SJSA1 (cell line): Measurements from ENCODE around the gene RHOT2. TPM values are rescaled to one million over a fixed set of nuclear protein-coding genes. Genes with fewer than 3 reads are reported as not detected.

Experiments
- DNase-seq, 2 experiments: peaks; one replicate each; pipeline ENCODE4 v3.0.0-alpha.2; 2015 to 2020; ENCODE audit warnings: low spot score in 2 of 2, low read depth in 1 of 2
- H3K27ac ChIP-seq: fragments of 250-450 bp; sonication (Bioruptor Pico); 2 replicates; pipeline ENCODE4 v1.5.1; 2020; ENCODE audit warnings: mild to moderate bottlenecking, moderate library complexity
- H3K27me3 ChIP-seq: fragments of 250-450 bp; sonication (Bioruptor Pico); replicated peaks from 2 replicates; pipeline ENCODE4 v1.5.1; 2020; ENCODE audit warnings: mild to moderate bottlenecking, moderate library complexity
- H3K36me3 ChIP-seq: fragments of 250-450 bp; sonication (Bioruptor Pico); 2 replicates; pipeline ENCODE4 v1.5.1; 2020; ENCODE audit warnings: mild to moderate bottlenecking
- H3K4me1 ChIP-seq: fragments of 250-450 bp; sonication (Bioruptor Pico); replicated peaks from 2 replicates; pipeline ENCODE4 v1.6.1; 2021; ENCODE audit warnings: mild to moderate bottlenecking
- H3K4me3 ChIP-seq: fragments of 250-450 bp; sonication (Bioruptor Pico); 2 replicates; pipeline ENCODE4 v1.5.1; 2020; ENCODE audit warnings: mild to moderate bottlenecking
- H3K9me3 ChIP-seq: fragments of 250-450 bp; sonication (Bioruptor Pico); replicated peaks from 2 replicates; pipeline ENCODE4 v1.5.1; 2020; ENCODE audit warnings: mild to moderate bottlenecking
- total RNA-seq: library from RNA; depleted of rRNA; stranded (reverse); fragments of >200 nt; shearing (Covaris generic); gene quantifications from 2 replicates; pipeline ENCODE4 v1.2.3, GENCODE V29; 2014

RHOT2 gene
- total RNA-seq, 1 experiment from 2014 or later: 51.2 TPM

- H3K36me3 ChIP-seq: peaks cover 44% of the 10 kb centered on the region
- no peak within 1 kb of the TSS for H3K27ac ChIP-seq
- no peak within 1 kb of the TSS for H3K4me3 ChIP-seq
- H3K9me3 ChIP-seq: peaks cover 3% of the 10 kb centered on the region
- H3K27me3 ChIP-seq: no peaks in the 10 kb centered on the region
- DNase-seq: no peak
- peaks cover 14% of the 10 kb centered on the region for H3K4me1 ChIP-seq
These were observed 7.3 kb downstream of the RHOT2 start, which contains the start of gene RHBDL1 for GRCh38 chr16:674968-675883. RHBDL1 (plus strand) TSS chr16:675671; CDS start chr16:675791, 120 bp downstream.

- H3K27me3 ChIP-seq: no peaks in the 10 kb centered on the region
- no peak for DNase-seq
- H3K9me3 ChIP-seq: peaks cover 5% of the 10 kb centered on the region
- no peak overlapping the region for H3K27ac ChIP-seq
- H3K4me3 ChIP-seq: no peak overlapping the region
- peaks cover 43% of the 10 kb centered on the region for H3K36me3 ChIP-seq
- peaks cover 19% of the 10 kb centered on the region for H3K4me1 ChIP-seq
These were observed 8.1 kb downstream of the RHOT2 start for GRCh38 chr16:675884-676564.

- peaks cover 24% of the 10 kb centered on the region for H3K4me1 ChIP-seq
- DNase-seq: no peak
- H3K27me3 ChIP-seq: no peaks in the 10 kb centered on the region
- no peak overlapping the region for H3K4me3 ChIP-seq
- H3K36me3 ChIP-seq: peaks cover 43% of the 10 kb centered on the region
- H3K27ac ChIP-seq: no peak overlapping the region
- H3K9me3 ChIP-seq: peaks cover 5% of the 10 kb centered on the region
These were observed 8.6 kb downstream of the RHOT2 start for GRCh38 chr16:676565-676902.

- Histone ChIP-seq H3K4me3 (no peak overlapping the region), H3K27ac (no peak overlapping the region), H3K9me3 (peaks cover 5% of the 10 kb centered on the region), H3K36me3 (peaks cover 43% of the 10 kb centered on the region), H3K4me1 (peaks cover 27% of the 10 kb centered on the region), H3K27me3 (no peaks in the 10 kb centered on the region)
- DNase-seq: no peak
These were observed 9.0 kb downstream of the RHOT2 start for GRCh38 chr16:676913-677312.

- no peak for DNase-seq
- peaks cover 31% of the 10 kb centered on the region for H3K4me1 ChIP-seq
- H3K27ac ChIP-seq: no peak overlapping the region
- H3K4me3 ChIP-seq: no peak overlapping the region
- H3K27me3 ChIP-seq: no peaks in the 10 kb centered on the region
- H3K36me3 ChIP-seq: peaks cover 43% of the 10 kb centered on the region
- peaks cover 5% of the 10 kb centered on the region for H3K9me3 ChIP-seq
These were observed 9.6 kb downstream of the RHOT2 start for GRCh38 chr16:677316-678190.

GRCh38 chr16:678209-678857, 10.4 kb downstream of the RHOT2 start:
- Histone ChIP-seq H3K4me1 (peaks cover 33% of the 10 kb centered on the region), H3K27me3 (no peaks in the 10 kb centered on the region), H3K9me3 (peaks cover 5% of the 10 kb centered on the region), H3K27ac (no peak overlapping the region), H3K36me3 (peaks cover 43% of the 10 kb centered on the region), H3K4me3 (no peak overlapping the region)
- DNase-seq: no peak

GRCh38 chr16:678858-679813, 11.2 kb downstream of the RHOT2 start:
- H3K4me1 ChIP-seq: peaks cover 41% of the 10 kb centered on the region
- H3K27me3 ChIP-seq: no peaks in the 10 kb centered on the region
- peaks cover 43% of the 10 kb centered on the region for H3K36me3 ChIP-seq
- H3K9me3 ChIP-seq: peaks cover 5% of the 10 kb centered on the region
- peak; percentile 70 to 79 for DNase-seq
- H3K27ac ChIP-seq: no peak overlapping the region
- peak overlapping the region; percentile 37 for H3K4me3 ChIP-seq

- Histone ChIP-seq H3K9me3 (peaks cover 5% of the 10 kb centered on the region), H3K36me3 (peaks cover 47% of the 10 kb centered on the region)
- DNase-seq: peak; percentile 90
These were observed 12.1 kb downstream of the RHOT2 start, which contains the start of gene STUB1 for GRCh38 chr16:679814-680624. STUB1 (plus strand) TSS chr16:680410; CDS start chr16:680526, 116 bp downstream.

GRCh38 chr16:680625-680945, 12.7 kb downstream of the RHOT2 start:
- Histone ChIP-seq H3K9me3 (peaks cover 5% of the 10 kb centered on the region), H3K36me3 (peaks cover 53% of the 10 kb centered on the region), H3K4me3 (peak overlapping the region; percentile 99), H3K27ac (peak overlapping the region; percentile 70), H3K4me1 (peaks cover 43% of the 10 kb centered on the region), H3K27me3 (no peaks in the 10 kb centered on the region)
- DNase-seq: no peak

More at GRCh38 chr16:679814-680624, 12.1 kb downstream of the RHOT2 start, which contains the start of gene STUB1:
- H3K4me1 ChIP-seq: peaks cover 46% of the 10 kb centered on the region
- no peaks in the 10 kb centered on the region for H3K27me3 ChIP-seq
- peak within 1 kb of the TSS; percentile 70 for H3K27ac ChIP-seq
- H3K4me3 ChIP-seq: peak within 1 kb of the TSS; percentile 99

- H3K36me3 ChIP-seq: peaks cover 58% of the 10 kb centered on the region
- peaks cover 43% of the 10 kb centered on the region for H3K4me1 ChIP-seq
- H3K27ac ChIP-seq: no peak overlapping the region
- DNase-seq: peak; percentile 53 to 69
- no peaks in the 10 kb centered on the region for H3K27me3 ChIP-seq
- H3K9me3 ChIP-seq: peaks cover 5% of the 10 kb centered on the region
- H3K4me3 ChIP-seq: peak overlapping the region; percentile 99
These were observed 13.2 kb downstream of the RHOT2 start for GRCh38 chr16:680967-681745.

GRCh38 chr16:681746-682427, 14.0 kb downstream of the RHOT2 start:
- H3K27ac ChIP-seq: no peak overlapping the region
- H3K27me3 ChIP-seq: no peaks in the 10 kb centered on the region
- peaks cover 43% of the 10 kb centered on the region for H3K4me1 ChIP-seq
- peaks cover 5% of the 10 kb centered on the region for H3K9me3 ChIP-seq
- DNase-seq: no peak
- H3K36me3 ChIP-seq: peaks cover 66% of the 10 kb centered on the region
- H3K4me3 ChIP-seq: no peak overlapping the region
